A549 (cell line): Measurements from ENCODE around the gene TCF4. TPM values are rescaled to one million over a fixed set of nuclear protein-coding genes. Genes with fewer than 3 reads are reported as not detected.

Source experiments
- ATAC-seq, 2 experiments: fragments of 200-7000 bp in 1 of 2; fragments of >200 bp in 1 of 2; cut with Nextera tagmentation in 1 of 2; cut with Tn5 transposase in 1 of 2; 3 replicates each; pipeline versions ENCODE4 v1.8.0 to v1.9.1; 2018 to 2020; ENCODE audit warnings: mild to moderate bottlenecking in 1 of 2, moderate library complexity in 1 of 2
- CTCF ChIA-PET: fragments of 300-600 bp; sonication (Branson Sonifier 250); formaldehyde crosslinking; extraction: SDS; loops from one replicate; lab custom pipeline; 2021; ENCODE audit warnings: antibody characterized with exemption, inconsistent platforms; lab: Yijun Ruan, JAX
- POLR2A ChIA-PET: fragments of 350-600 bp; formaldehyde crosslinking; extraction: SDS; loops from one replicate; lab custom pipeline; 2021; ENCODE audit warnings: antibody characterized with exemption, inconsistent platforms; lab: Yijun Ruan, JAX
- DNase-seq, 2 experiments: peaks; one replicate each; pipeline versions ENCODE4 v3.0.0 to v3.0.0-alpha.2; 2011 to 2016; ENCODE audit warnings: low read depth in 1 of 2, low spot score in 1 of 2
- FAIRE-seq: peaks from 2 replicates; lab custom pipeline; 2011; peaks lifted over from hg19 to GRCh38; lab: Jason Lieb, UNC
- H3K27ac ChIP-seq, 2 experiments: fragments of >200 bp; sonication (Bioruptor Twin); formaldehyde crosslinking; 3 replicates each; pipeline ENCODE4 v1.5.1; 2016 to 2017
- H3K4me1 ChIP-seq: fragments of >200 bp; sonication (Bioruptor Twin); formaldehyde crosslinking; 3 replicates; pipeline ENCODE4 v1.6.1; 2016
- H3K4me2 ChIP-seq: fragments of >200 bp; sonication (Bioruptor Twin); formaldehyde crosslinking; 3 replicates; pipeline ENCODE4 v1.6.1; 2016
- H3K4me3 ChIP-seq: fragments of >200 bp; sonication (Bioruptor Twin); formaldehyde crosslinking; 3 replicates; pipeline ENCODE4 v1.5.1; 2016
- H3K9me3 ChIP-seq: fragments of >200 bp; sonication (Bioruptor Twin); formaldehyde crosslinking; 3 replicates; pipeline ENCODE4 v1.6.1; 2016
- CEBPB ChIP-seq, 2 experiments: fragments of >200 bp in 1 of 2; sonication (Bioruptor Twin) in 1 of 2; formaldehyde crosslinking in 1 of 2; IDR thresholded peaks; 2 replicates each; pipeline ENCODE4 v1.6.1; 2012 to 2016
- FOSB ChIP-seq: fragments of 250-450 bp; sonication (Bioruptor Pico); IDR thresholded peaks from 2 replicates; pipeline ENCODE4 v1.5.0; 2020; ENCODE audit warnings: mild to moderate bottlenecking, moderate library complexity
- FOXS1 ChIP-seq: fragments of 250-450 bp; sonication (Bioruptor Pico); IDR thresholded peaks from 2 replicates; pipeline ENCODE4 v1.5.0; 2020; ENCODE audit warnings: mild to moderate bottlenecking, moderate library complexity
- JUN ChIP-seq, 2 experiments: fragments of >200 bp; sonication (Bioruptor Twin); formaldehyde crosslinking; IDR thresholded peaks; 2 replicates in 1 of 2; 3 replicates in 1 of 2; pipeline ENCODE4 v1.6.1; 2016 to 2017
- JUNB ChIP-seq: fragments of >200 bp; sonication (Bioruptor Twin); formaldehyde crosslinking; IDR thresholded peaks from 2 replicates; pipeline ENCODE4 v1.6.1; 2016
- KDM1A ChIP-seq: fragments of 200-600 bp; sonication (generic); IDR thresholded peaks from 2 replicates; pipeline ENCODE4 v1.6.1; 2016; ENCODE audit warnings: low read depth, mild to moderate bottlenecking
- MAZ ChIP-seq: fragments of 150-350 bp; IDR thresholded peaks from 2 replicates; pipeline ENCODE4 v1.6.1; 2014; ENCODE audit warnings: antibody characterized with exemption, low read depth, low read length, borderline replicate concordance
- NFE2L2 ChIP-seq: fragments of 150-350 bp; conservative IDR thresholded peaks from 2 replicates; pipeline ENCODE4 v1.6.1; 2014; ENCODE audit warnings: low read length
- NR3C1 ChIP-seq: fragments of >200 bp; sonication (Bioruptor Twin); formaldehyde crosslinking; IDR thresholded peaks from 3 replicates; pipeline ENCODE4 v1.6.1; 2017
- POLR2A ChIP-seq: IDR thresholded peaks from 2 replicates; pipeline ENCODE4 v1.6.1; 2012; ENCODE audit warnings: mild to moderate bottlenecking, low read length
- RAD21 ChIP-seq, 2 experiments: fragments of >200 bp in 1 of 2; sonication (Bioruptor Twin) in 1 of 2; formaldehyde crosslinking in 1 of 2; IDR thresholded peaks in 1 of 2; conservative IDR thresholded peaks in 1 of 2; 2 replicates in 1 of 2; 3 replicates in 1 of 2; pipeline ENCODE4 v1.6.1; 2012 to 2018; ENCODE audit warnings: inconsistent platforms in 1 of 2
- RFX5 ChIP-seq: fragments of 450-650 bp; IDR thresholded peaks from 2 replicates; pipeline ENCODE4 v1.7.1; 2014; ENCODE audit warnings: antibody characterized with exemption, mild to moderate bottlenecking, moderate library complexity
- SMC3 ChIP-seq: fragments of >200 bp; sonication (Bioruptor Twin); formaldehyde crosslinking; IDR thresholded peaks from 3 replicates; pipeline ENCODE4 v1.6.1; 2018; ENCODE audit warnings: inconsistent platforms
- TP53 ChIP-seq: fragments of 250-450 bp; sonication (Bioruptor Pico); IDR thresholded peaks from 2 replicates; pipeline ENCODE4 v1.5.0; 2021; ENCODE audit warnings: mild to moderate bottlenecking, moderate library complexity
- ZFP36 ChIP-seq: fragments of 450-650 bp; IDR thresholded peaks from 2 replicates; pipeline ENCODE4 v1.6.1; 2014; ENCODE audit warnings: borderline replicate concordance; ENCODE audit not compliant: partially characterized antibody
- ZNF302 ChIP-seq: fragments of 250-450 bp; sonication (Bioruptor Pico); IDR thresholded peaks from 2 replicates; pipeline ENCODE4 v1.9.0; 2021; ENCODE audit warnings: inconsistent platforms, mild to moderate bottlenecking, moderate library complexity
- WGBS: methylation state at CpG from one replicate; pipeline ENCODE4 v1.1.6; 2017; ENCODE audit errors: missing lambda C conversion rate; 5-methylcytosine and 5-hydroxymethylcytosine counted together
- polyA plus RNA-seq, 4 experiments: library from polyadenylated mRNA; depleted of rRNA in 3 of 4; stranded (reverse); fragments of >200 nt; fragmentation: RNase III in 1 of 4; extraction: RNeasy Plus Mini Kit Qiagen cat#74134 plus additional on column Dnase treatment in 1 of 4; gene quantifications; 2 replicates in 3 of 4; 3 replicates in 1 of 4; pipeline ENCODE4 v1.2.3, GENCODE V29; 2011 to 2017
- TF ChIP-seq, protein P1 (sequence below): fragments of 250-450 bp; sonication (Bioruptor Pico); IDR thresholded peaks from 2 replicates; pipeline ENCODE4 v1.5.0; 2021; ENCODE audit warnings: mild to moderate bottlenecking, moderate library complexity, borderline replicate concordance
- TF ChIP-seq, protein P2 (sequence below): fragments of 200-600 bp; sonication (generic); IDR thresholded peaks from 2 replicates; pipeline ENCODE4 v1.6.1; 2016; ENCODE audit warnings: antibody characterized with exemption, mild to moderate bottlenecking, moderate library complexity

Gene TCF4
- polyA plus RNA-seq, 2 of the 4 experiments (the other 2 are of a cell fraction) = 3.0 to 4.0 TPM

DNA sequence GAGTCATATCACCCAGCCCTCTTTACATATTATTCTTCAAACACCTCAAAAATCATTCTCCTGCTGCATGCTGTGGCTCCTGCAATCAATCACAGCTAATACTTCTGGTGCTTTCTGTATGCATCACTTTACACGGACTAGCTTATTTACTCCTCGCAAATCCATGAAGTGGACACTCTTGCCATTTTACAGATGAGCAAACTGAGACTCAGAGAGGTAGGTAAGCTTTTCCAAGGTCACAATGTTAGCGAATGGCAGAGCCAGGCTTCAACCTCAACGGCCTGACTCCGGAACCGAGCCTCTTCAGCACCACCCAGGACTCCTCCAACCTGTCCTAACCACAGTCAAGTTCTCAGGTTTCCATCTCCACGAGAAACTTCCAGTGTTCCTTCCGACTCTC, 36.8 kb downstream of the TCF4 start:
- H3K27ac ChIP-seq = no peak overlapping the region
- whole genome bisulfite sequencing = 70% methylated on average over 8 of the region's 8 CpGs
- DNase-seq = no peak
- CTCF ChIA-PET = no interaction called here
- ATAC-seq = no peak
- no peaks in the 10 kb centered on the region for H3K9me3 ChIP-seq
- FAIRE-seq = no peak
- H3K4me3 ChIP-seq = no peak overlapping the region
- POLR2A ChIA-PET = no interaction called here
- H3K4me2 ChIP-seq = no peak overlapping the region
- no peaks in the 10 kb centered on the region for H3K4me1 ChIP-seq
- TF ChIP-seq JUNB (no peak), RAD21 (conservative IDR thresholded peaks at IDR 0.05 in 1 of 2, IDR thresholded peaks at IDR 0.05 in 1 of 2) (no peak), MAZ (no peak), RFX5 (no peak), SMC3 (no peak), TP53 (no peak), FOXS1 (no peak), NR3C1 (no peak), ZNF302 (CRISPR knock-in tag) (no peak), CEBPB (IDR thresholded peaks at IDR 0.05) (no peak), FOSB (CRISPR knock-in tag) (no peak), NFE2L2 (no peak), POLR2A (no peak), KDM1A (no peak)
- TF ChIP-seq, protein P1, sequence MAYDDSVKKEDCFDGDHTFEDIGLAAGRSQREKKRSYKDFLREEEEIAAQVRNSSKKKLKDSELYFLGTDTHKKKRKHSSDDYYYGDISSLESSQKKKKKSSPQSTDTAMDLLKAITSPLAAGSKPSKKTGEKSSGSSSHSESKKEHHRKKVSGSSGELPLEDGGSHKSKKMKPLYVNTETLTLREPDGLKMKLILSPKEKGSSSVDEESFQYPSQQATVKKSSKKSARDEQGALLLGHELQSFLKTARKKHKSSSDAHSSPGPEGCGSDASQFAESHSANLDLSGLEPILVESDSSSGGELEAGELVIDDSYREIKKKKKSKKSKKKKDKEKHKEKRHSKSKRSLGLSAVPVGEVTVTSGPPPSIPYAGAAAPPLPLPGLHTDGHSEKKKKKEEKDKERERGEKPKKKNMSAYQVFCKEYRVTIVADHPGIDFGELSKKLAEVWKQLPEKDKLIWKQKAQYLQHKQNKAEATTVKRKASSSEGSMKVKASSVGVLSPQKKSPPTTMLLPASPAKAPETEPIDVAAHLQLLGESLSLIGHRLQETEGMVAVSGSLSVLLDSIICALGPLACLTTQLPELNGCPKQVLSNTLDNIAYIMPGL (CRISPR knock-in tag) = no peak

DNA sequence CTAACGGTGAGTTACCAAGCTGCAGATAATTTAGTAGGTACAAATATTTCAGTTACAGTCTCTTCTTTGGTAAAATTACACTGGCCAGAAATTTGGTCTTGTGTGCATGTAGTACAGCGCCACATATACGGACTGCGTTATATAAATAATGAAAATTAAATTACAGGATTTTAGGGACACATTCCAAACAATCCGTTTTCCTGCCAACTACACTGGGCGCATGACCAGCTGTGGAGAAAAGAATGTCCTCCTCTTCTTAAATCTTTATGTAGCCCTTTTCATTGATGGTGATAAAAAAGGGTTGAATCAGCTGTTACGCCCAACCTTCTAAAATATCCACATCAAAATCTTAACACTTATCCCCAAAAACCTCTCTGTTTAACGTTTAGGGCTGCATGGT, 37.5 kb downstream of the TCF4 start:
- ChIA-PET CTCF (no interaction called here), POLR2A (no interaction called here)
- WGBS = 81% methylated on average over 8 of the region's 8 CpGs
- Histone ChIP-seq H3K4me3 (no peak overlapping the region), H3K27ac (no peak overlapping the region), H3K4me2 (no peak overlapping the region), H3K4me1 (no peaks in the 10 kb centered on the region), H3K9me3 (no peaks in the 10 kb centered on the region)
- TF ChIP-seq, protein P1 (CRISPR knock-in tag) = no peak
- TF ChIP-seq ZFP36 (no peak), NFE2L2 (no peak), JUN (IDR thresholded peaks at IDR 0.05) (no peak), CEBPB (IDR thresholded peaks at IDR 0.05) (no peak)
- TF ChIP-seq, protein P2, sequence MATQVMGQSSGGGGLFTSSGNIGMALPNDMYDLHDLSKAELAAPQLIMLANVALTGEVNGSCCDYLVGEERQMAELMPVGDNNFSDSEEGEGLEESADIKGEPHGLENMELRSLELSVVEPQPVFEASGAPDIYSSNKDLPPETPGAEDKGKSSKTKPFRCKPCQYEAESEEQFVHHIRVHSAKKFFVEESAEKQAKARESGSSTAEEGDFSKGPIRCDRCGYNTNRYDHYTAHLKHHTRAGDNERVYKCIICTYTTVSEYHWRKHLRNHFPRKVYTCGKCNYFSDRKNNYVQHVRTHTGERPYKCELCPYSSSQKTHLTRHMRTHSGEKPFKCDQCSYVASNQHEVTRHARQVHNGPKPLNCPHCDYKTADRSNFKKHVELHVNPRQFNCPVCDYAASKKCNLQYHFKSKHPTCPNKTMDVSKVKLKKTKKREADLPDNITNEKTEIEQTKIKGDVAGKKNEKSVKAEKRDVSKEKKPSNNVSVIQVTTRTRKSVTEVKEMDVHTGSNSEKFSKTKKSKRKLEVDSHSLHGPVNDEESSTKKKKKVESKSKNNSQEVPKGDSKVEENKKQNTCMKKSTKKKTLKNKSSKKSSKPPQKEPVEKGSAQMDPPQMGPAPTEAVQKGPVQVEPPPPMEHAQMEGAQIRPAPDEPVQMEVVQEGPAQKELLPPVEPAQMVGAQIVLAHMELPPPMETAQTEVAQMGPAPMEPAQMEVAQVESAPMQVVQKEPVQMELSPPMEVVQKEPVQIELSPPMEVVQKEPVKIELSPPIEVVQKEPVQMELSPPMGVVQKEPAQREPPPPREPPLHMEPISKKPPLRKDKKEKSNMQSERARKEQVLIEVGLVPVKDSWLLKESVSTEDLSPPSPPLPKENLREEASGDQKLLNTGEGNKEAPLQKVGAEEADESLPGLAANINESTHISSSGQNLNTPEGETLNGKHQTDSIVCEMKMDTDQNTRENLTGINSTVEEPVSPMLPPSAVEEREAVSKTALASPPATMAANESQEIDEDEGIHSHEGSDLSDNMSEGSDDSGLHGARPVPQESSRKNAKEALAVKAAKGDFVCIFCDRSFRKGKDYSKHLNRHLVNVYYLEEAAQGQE = no peak
- DNase-seq (no peak), ATAC-seq (no peak), FAIRE-seq (no peak)
